Mammary epithelial cell (primary cell): Measurements from ENCODE around the gene RHBDF1.

Experiments used
- CTCF ChIP-seq, 2 donors: IDR thresholded peaks in 1 of 2; conservative IDR thresholded peaks in 1 of 2; 2 replicates each; pipeline ENCODE4 v1.5.1; 2011 to 2012; ENCODE audit warnings: inconsistent platforms in 2 of 2, low read length in 2 of 2, mild to moderate bottlenecking in 2 of 2, control low read depth in 1 of 2, low read depth in 1 of 2; ENCODE audit not compliant: insufficient read depth in 1 of 2; ENCODE audit errors: extremely low read depth in 1 of 2
- EZH2 ChIP-seq: IDR thresholded peaks from 2 replicates; pipeline ENCODE4 v1.6.1; 2012; ENCODE audit warnings: low read length, inconsistent platforms, borderline replicate concordance

GRCh38 chr16:71210-71539 is 1.3 kb downstream of the RHBDF1 start:
- TF ChIP-seq CTCF (conservative IDR thresholded peaks at IDR 0.05 in 1 of 2, IDR thresholded peaks at IDR 0.05 in 1 of 2; ENCODE audit: extremely low read depth in 1 of 2, insufficient read depth in 1 of 2, low read depth in 1 of 2, low read length in 2 of 2) (no peak), EZH2 (no peak)
